Liver (tissue), 9 donors: ENCODE data around the gene TTC21B. TPM values are rescaled to one million over a fixed set of nuclear protein-coding genes. Genes with fewer than 3 reads are reported as not detected.

Experiments used
- DNase-seq: peaks from one replicate; pipeline ENCODE4 v3.0.0-alpha.2; 2017; ENCODE audit warnings: low spot score
- H3K27ac ChIP-seq, 2 donors: one replicate each; pipeline ENCODE4 v1.7.0; 2013; ENCODE audit warnings: inconsistent platforms in 2 of 2, low read length in 2 of 2, control low read depth in 1 of 2, low read depth in 1 of 2, mild to moderate bottlenecking in 1 of 2
- H3K27me3 ChIP-seq, 4 donors: one replicate each; pipeline versions ENCODE4 v1.6.1 to v1.7.0; 2013; ENCODE audit warnings: low read length in 3 of 4, inconsistent platforms in 1 of 4, mild to moderate bottlenecking in 1 of 4, moderate library complexity in 1 of 4; ENCODE audit not compliant: control insufficient read depth in 4 of 4, insufficient read depth in 4 of 4
- H3K36me3 ChIP-seq, 4 donors: one replicate each; pipeline versions ENCODE4 v1.6.1 to v1.7.0; 2013; ENCODE audit warnings: low read length in 3 of 4, mild to moderate bottlenecking in 3 of 4, low read depth in 1 of 4, moderate library complexity in 1 of 4; ENCODE audit not compliant: control insufficient read depth in 4 of 4, insufficient read depth in 3 of 4
- H3K4me1 ChIP-seq, 4 donors: one replicate each; pipeline versions ENCODE4 v1.6.1 to v1.7.0; 2013; ENCODE audit warnings: low read length in 3 of 4, mild to moderate bottlenecking in 3 of 4, moderate library complexity in 1 of 4; ENCODE audit not compliant: control insufficient read depth in 4 of 4, insufficient read depth in 4 of 4
- H3K4me3 ChIP-seq, 3 donors: one replicate each; pipeline versions ENCODE4 v1.6.1 to v1.7.0; 2013; ENCODE audit warnings: low read length in 3 of 3, control low read depth in 1 of 3, low read depth in 1 of 3, mild to moderate bottlenecking in 1 of 3
- H3K9ac ChIP-seq, 2 donors: one replicate each; pipeline ENCODE4 v1.7.0; 2013; ENCODE audit warnings: low read length in 2 of 2, mild to moderate bottlenecking in 2 of 2, moderate library complexity in 2 of 2, control low read depth in 1 of 2, low read depth in 1 of 2
- H3K9me3 ChIP-seq, 4 donors: one replicate each; pipeline versions ENCODE4 v1.6.1 to v1.7.0; 2013; ENCODE audit warnings: low read length in 3 of 4; ENCODE audit not compliant: control insufficient read depth in 4 of 4
- CTCF ChIP-seq: fragments of 150-350 bp; IDR thresholded peaks from 2 replicates; pipeline ENCODE4 v1.5.1; 2017; ENCODE audit warnings: improper control_type of control experiment, low read depth, low read length; ENCODE audit not compliant: missing input control
- EGR1 ChIP-seq, 2 donors: IDR thresholded peaks; 2 replicates each; pipeline ENCODE4 v1.6.1; 2016 to 2018; ENCODE audit warnings: antibody characterized with exemption in 2 of 2, low read depth in 2 of 2
- FOXA1 ChIP-seq: IDR thresholded peaks from 2 replicates; pipeline ENCODE4 v1.6.1; 2016; ENCODE audit warnings: antibody characterized with exemption
- FOXA2 ChIP-seq: IDR thresholded peaks from 2 replicates; pipeline ENCODE4 v1.6.1; 2016; ENCODE audit warnings: antibody characterized with exemption
- GABPA ChIP-seq, 2 donors: IDR thresholded peaks in 1 of 2; conservative IDR thresholded peaks in 1 of 2; 2 replicates each; pipeline ENCODE4 v1.6.1; 2016; ENCODE audit warnings: antibody characterized with exemption in 2 of 2, mild to moderate bottlenecking in 1 of 2, moderate library complexity in 1 of 2
- HNF4A ChIP-seq, 2 donors: conservative IDR thresholded peaks; 2 replicates each; pipeline ENCODE4 v1.6.1; 2016; ENCODE audit warnings: antibody characterized with exemption in 2 of 2, mild to moderate bottlenecking in 2 of 2
- HNF4G ChIP-seq: IDR thresholded peaks from 2 replicates; pipeline ENCODE4 v1.6.1; 2016; ENCODE audit warnings: antibody characterized with exemption
- JUND ChIP-seq, 2 donors: IDR thresholded peaks; 2 replicates each; pipeline ENCODE4 v1.6.1; 2016; ENCODE audit warnings: antibody characterized with exemption in 2 of 2
- MAX ChIP-seq: IDR thresholded peaks from 2 replicates; pipeline ENCODE4 v1.6.1; 2016; ENCODE audit warnings: antibody characterized with exemption
- NR2F2 ChIP-seq: IDR thresholded peaks from 2 replicates; pipeline ENCODE4 v1.6.1; 2016; ENCODE audit warnings: antibody characterized with exemption
- RAD21 ChIP-seq, 2 donors: IDR thresholded peaks; 2 replicates each; pipeline ENCODE4 v1.6.1; 2016; ENCODE audit warnings: antibody characterized with exemption in 2 of 2, mild to moderate bottlenecking in 2 of 2
- RXRA ChIP-seq, 2 donors: IDR thresholded peaks; 2 replicates each; pipeline ENCODE4 v1.6.1; 2017 to 2018; ENCODE audit warnings: antibody characterized with exemption in 2 of 2, mild to moderate bottlenecking in 1 of 2
- SP1 ChIP-seq: IDR thresholded peaks from 2 replicates; pipeline ENCODE4 v1.6.1; 2018; ENCODE audit warnings: antibody characterized with exemption, mild to moderate bottlenecking
- TAF1 ChIP-seq: conservative IDR thresholded peaks from 2 replicates; pipeline ENCODE4 v1.6.1; 2016; ENCODE audit warnings: antibody characterized with exemption, mild to moderate bottlenecking
- YY1 ChIP-seq: IDR thresholded peaks from 2 replicates; pipeline ENCODE4 v1.6.1; 2016; ENCODE audit warnings: antibody characterized with exemption, mild to moderate bottlenecking
- WGBS: extraction: QIAGEN DNeasy Blood & Tissue Kit; methylation state at CpG from one replicate; pipeline ENCODE4 v1.1.7; 2013; 5-methylcytosine and 5-hydroxymethylcytosine counted together
- polyA plus RNA-seq, 2 donors: library from polyadenylated mRNA; stranded (reverse) in 1 of 2; unstranded in 1 of 2; fragments of 200-250 nt in 1 of 2; fragments of >200 nt in 1 of 2; fragmentation: Nextera tagmentation in 1 of 2; extraction: Ambion mirVana in 1 of 2; gene quantifications; one replicate each; pipeline versions ENCODE4 v1.2.1 to v1.2.3, GENCODE V29; 2013 to 2015
- total RNA-seq, 2 donors: library from RNA; depleted of rRNA; stranded (reverse); fragments of >200 nt; gene quantifications; one replicate each; pipeline ENCODE4 v1.2.3, GENCODE V29; 2014
- TF ChIP-seq, protein P1 (sequence below): IDR thresholded peaks from 2 replicates; pipeline ENCODE4 v1.6.1; 2016; ENCODE audit warnings: antibody characterized with exemption
- donor health status: healthy.
- donor health status: healthy.
- donor health status: healthy.
- donor health status: healthy.
- donor health status: healthy.

Gene TTC21B
- total and polyA plus RNA-seq, 4 donors = 2.0 to 25.3 (median 12.7) TPM

DNA sequence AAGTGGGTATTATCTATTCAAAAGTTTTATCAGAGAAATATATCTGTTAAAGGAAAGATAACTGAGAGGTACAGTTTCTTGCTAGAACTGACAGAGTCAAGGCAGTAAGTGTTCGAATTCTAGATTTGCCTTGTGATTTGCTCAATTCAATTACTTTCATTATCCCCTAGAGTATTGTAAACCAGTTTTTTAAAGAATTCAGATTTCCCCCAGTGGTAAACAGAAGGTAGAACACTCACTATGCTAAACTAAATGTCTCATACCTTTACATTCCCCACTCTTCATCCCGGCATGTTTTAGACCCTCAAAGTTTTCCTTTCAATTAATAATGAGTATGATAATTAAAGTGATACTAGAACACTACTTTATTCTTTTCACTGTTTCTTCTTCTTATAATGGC, 28.6 kb downstream of the TTC21B start (continued):
- TF ChIP-seq RAD21 (IDR thresholded peaks at IDR 0.05) = no peak
- TF ChIP-seq JUND (IDR thresholded peaks at IDR 0.05) = no peak
- TF ChIP-seq TAF1 = no peak

- 70% methylated on average over 1 of the region's 1 CpG for WGBS
- TF ChIP-seq FOXA1 (no peak), CTCF (no peak), HNF4A (conservative IDR thresholded peaks at IDR 0.05) (no peak), TAF1 (no peak), FOXA2 (no peak), NR2F2 (no peak), RXRA (IDR thresholded peaks at IDR 0.05) (no peak), SP1 (no peak), HNF4G (no peak)
- TF ChIP-seq, protein P1, sequence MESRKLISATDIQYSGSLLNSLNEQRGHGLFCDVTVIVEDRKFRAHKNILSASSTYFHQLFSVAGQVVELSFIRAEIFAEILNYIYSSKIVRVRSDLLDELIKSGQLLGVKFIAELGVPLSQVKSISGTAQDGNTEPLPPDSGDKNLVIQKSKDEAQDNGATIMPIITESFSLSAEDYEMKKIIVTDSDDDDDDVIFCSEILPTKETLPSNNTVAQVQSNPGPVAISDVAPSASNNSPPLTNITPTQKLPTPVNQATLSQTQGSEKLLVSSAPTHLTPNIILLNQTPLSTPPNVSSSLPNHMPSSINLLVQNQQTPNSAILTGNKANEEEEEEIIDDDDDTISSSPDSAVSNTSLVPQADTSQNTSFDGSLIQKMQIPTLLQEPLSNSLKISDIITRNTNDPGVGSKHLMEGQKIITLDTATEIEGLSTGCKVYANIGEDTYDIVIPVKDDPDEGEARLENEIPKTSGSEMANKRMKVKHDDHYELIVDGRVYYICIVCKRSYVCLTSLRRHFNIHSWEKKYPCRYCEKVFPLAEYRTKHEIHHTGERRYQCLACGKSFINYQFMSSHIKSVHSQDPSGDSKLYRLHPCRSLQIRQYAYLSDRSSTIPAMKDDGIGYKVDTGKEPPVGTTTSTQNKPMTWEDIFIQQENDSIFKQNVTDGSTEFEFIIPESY = no peak
- DNase-seq = no peak
- Histone ChIP-seq H3K9me3 (no peaks in the 10 kb centered on the region), H3K36me3 (peaks cover 1 to 30% (median 17%) of the 10 kb centered on the region in 4 donors), H3K4me3 (no peak overlapping the region), H3K4me1 (no peaks in the 10 kb centered on the region), H3K9ac (no peak overlapping the region), H3K27me3 (no peaks in the 10 kb centered on the region), H3K27ac (no peak overlapping the region)
These were observed 32.8 kb downstream of the TTC21B start for GRCh38 chr2:165920748-165921147.

DNA sequence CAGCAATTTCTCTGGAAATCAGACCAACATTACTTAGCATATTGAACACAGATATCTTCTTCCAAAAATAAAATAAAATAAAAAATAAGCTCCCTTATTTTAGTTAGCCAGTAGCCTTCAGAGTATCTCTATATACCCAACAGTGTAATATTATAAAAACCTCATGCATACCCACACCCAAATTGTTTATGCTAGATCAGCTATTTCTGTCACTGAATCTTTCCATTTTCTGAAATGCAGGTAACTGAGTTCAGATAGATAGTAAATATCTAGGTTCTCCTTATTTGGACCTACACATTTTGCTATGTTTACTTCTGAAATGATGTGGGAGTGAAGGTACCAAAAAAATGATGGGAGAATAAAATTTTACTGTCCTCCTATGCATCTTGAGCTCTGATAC, 39.9 kb downstream of the TTC21B start:
- Histone ChIP-seq H3K36me3 (peaks cover 1 to 26% (median 21%) of the 10 kb centered on the region in 4 donors), H3K4me3 (no peak overlapping the region), H3K27me3 (no peaks in the 10 kb centered on the region), H3K4me1 (no peaks in the 10 kb centered on the region), H3K9ac (no peak overlapping the region), H3K27ac (no peak overlapping the region), H3K9me3 (no peaks in the 10 kb centered on the region)
- DNase-seq = no peak
- no peak for TF ChIP-seq RAD21 (IDR thresholded peaks at IDR 0.05)
- no peak for TF ChIP-seq SP1
- TF ChIP-seq TAF1 = no peak
- TF ChIP-seq GABPA (IDR thresholded peaks at IDR 0.05 in 1 of 2, conservative IDR thresholded peaks at IDR 0.05 in 1 of 2) = no peak
- TF ChIP-seq JUND (IDR thresholded peaks at IDR 0.05) = no peak
- TF ChIP-seq YY1 = no peak
- no peak for TF ChIP-seq MAX
- TF ChIP-seq, protein P1 = no peak
- no peak for TF ChIP-seq HNF4G
- no peak for TF ChIP-seq RXRA (IDR thresholded peaks at IDR 0.05)
- no peak for TF ChIP-seq CTCF
- no peak for TF ChIP-seq HNF4A (conservative IDR thresholded peaks at IDR 0.05)
- TF ChIP-seq EGR1 (IDR thresholded peaks at IDR 0.05; ENCODE audit: low read depth in 2 of 2) = no peak
- no peak for TF ChIP-seq FOXA2
- no peak for TF ChIP-seq NR2F2
- TF ChIP-seq FOXA1 = no peak
